Tibial artery (tissue), 4 donors: Measurements from ENCODE around the gene RNU7-1.

Experiments
- DNase-seq, 2 donors: peaks; one replicate each; pipeline ENCODE4 v3.0.0-alpha.2; 2019
- H3K27ac ChIP-seq, 2 donors: fragments of 200-600 bp; sonication (generic) in 1 of 2; 1 replicate in 1 of 2; 2 replicates in 1 of 2; pipeline ENCODE4 v1.5.1; 2018 to 2019; ENCODE audit warnings: mild to moderate bottlenecking in 1 of 2
- H3K27me3 ChIP-seq, 2 donors: fragments of 200-600 bp; sonication (generic) in 1 of 2; one replicate each; pipeline versions ENCODE4 v1.5.1 to v1.6.0; 2016 to 2019
- H3K36me3 ChIP-seq, 3 donors: fragments of 200-600 bp; sonication (generic) in 2 of 3; one replicate each; pipeline ENCODE4 v1.5.1; 2016 to 2019; ENCODE audit warnings: mild to moderate bottlenecking in 2 of 3
- H3K4me1 ChIP-seq, 4 donors: fragments of 200-600 bp; sonication (generic) in 2 of 4; 1 replicate in 3 of 4; 2 replicates in 1 of 4; pipeline ENCODE4 v1.5.1; 2016 to 2019
- H3K4me3 ChIP-seq, 2 donors: fragments of 200-600 bp; sonication (generic) in 1 of 2; 1 replicate in 1 of 2; 2 replicates in 1 of 2; pipeline ENCODE4 v1.5.1; 2018 to 2019; ENCODE audit warnings: mild to moderate bottlenecking in 2 of 2
- H3K9me3 ChIP-seq, 3 donors: fragments of 200-600 bp; sonication (generic) in 1 of 3; one replicate each; pipeline ENCODE4 v1.5.1; 2016 to 2019
- CTCF ChIP-seq, 2 experiments: fragments of 200-600 bp in 1 of 2; fragments of 450-650 bp in 1 of 2; IDR thresholded peaks; one replicate each; pipeline ENCODE4 v1.5.1; 2017 to 2019; ENCODE audit warnings: antibody characterized with exemption in 2 of 2, mild to moderate bottlenecking in 1 of 2, moderate library complexity in 1 of 2
- intact Hi-C: fragments of 100-400 bp; cut with DNase I; formaldehyde crosslinking; loops from one replicate; pipeline ENCODE4 v1.15.0; 2023; ENCODE audit warnings: low total_unique reads

RNU7-1 gene

GRCh38 chr12:6970096-6970527 lies 26.5 kb downstream of the RNU7-1 start:
- no peaks in the 10 kb centered on the region for H3K9me3 ChIP-seq
- intact Hi-C loops = loop anchor here (5.0 kb wide), 1 partner anchor 47 kb away; the partner anchor contains the start of gene LPCAT3
- H3K27ac ChIP-seq = peak overlapping the region; percentile 86 to 95
- no peak for TF ChIP-seq CTCF (IDR thresholded peaks at IDR 0.05)
- peak overlapping the region; percentile 81 to 93 for H3K4me3 ChIP-seq
- H3K36me3 ChIP-seq = peaks cover 45 to 56% (median 54%) of the 10 kb centered on the region in 3 donors
- DNase-seq = peak in 1 of 2 donors; percentile 47
- H3K27me3 ChIP-seq = no peaks in the 10 kb centered on the region
- peaks cover 10 to 30% (median 25%) of the 10 kb centered on the region in 4 donors for H3K4me1 ChIP-seq

GRCh38 chr12:6974180-6974579 lies 30.6 kb downstream of the RNU7-1 start:
- TF ChIP-seq CTCF (IDR thresholded peaks at IDR 0.05) = no peak

GRCh38 chr12:6975297-6976032 lies 31.8 kb downstream of the RNU7-1 start:
- no peaks in the 10 kb centered on the region for H3K27me3 ChIP-seq
- H3K4me1 ChIP-seq = peaks cover 0 to 7% (median 6%) of the 10 kb centered on the region in 4 donors
- H3K27ac ChIP-seq = no peak overlapping the region
- intact Hi-C loops = no loop called here
- DNase-seq = peak in 1 of 2 donors; percentile 33
- no peaks in the 10 kb centered on the region for H3K9me3 ChIP-seq
- TF ChIP-seq CTCF (IDR thresholded peaks at IDR 0.05) = no peak
- peaks cover 47 to 72% (median 66%) of the 10 kb centered on the region in 3 donors for H3K36me3 ChIP-seq
- no peak overlapping the region for H3K4me3 ChIP-seq

More at GRCh38 chr12:6974180-6974579, 30.6 kb downstream of the RNU7-1 start:
- intact Hi-C loops = loop anchor here (5.0 kb wide), 1 partner anchor 43 kb away; the partner anchor contains the start of gene LPCAT3
- Histone ChIP-seq H3K4me1 (peaks cover 4 to 16% (median 14%) of the 10 kb centered on the region in 4 donors), H3K4me3 (no peak overlapping the region), H3K27ac (no peak overlapping the region), H3K27me3 (no peaks in the 10 kb centered on the region), H3K9me3 (no peaks in the 10 kb centered on the region), H3K36me3 (peaks cover 43 to 59% (median 55%) of the 10 kb centered on the region in 3 donors)
- peak in 1 of 2 donors; percentile 17 for DNase-seq

- H3K36me3 ChIP-seq = peaks cover 68 to 94% (median 88%) of the 10 kb centered on the region in 3 donors
- DNase-seq = peak in 1 of 2 donors; percentile 56
- intact Hi-C loops = no loop called here
- H3K27me3 ChIP-seq = no peaks in the 10 kb centered on the region
- no peak for TF ChIP-seq CTCF (IDR thresholded peaks at IDR 0.05)
- no peaks in the 10 kb centered on the region for H3K4me1 ChIP-seq
- H3K9me3 ChIP-seq = no peaks in the 10 kb centered on the region
- H3K4me3 ChIP-seq = no peak overlapping the region
- no peak overlapping the region for H3K27ac ChIP-seq
These were observed 34.0 kb downstream of the RNU7-1 start for GRCh38 chr12:6977653-6978052.

GRCh38 chr12:6978188-6978587 lies 34.6 kb downstream of the RNU7-1 start:
- H3K36me3 ChIP-seq = peaks cover 68 to 99% (median 93%) of the 10 kb centered on the region in 3 donors
- H3K27me3 ChIP-seq = no peaks in the 10 kb centered on the region
- no peak overlapping the region for H3K4me3 ChIP-seq
- no peak for DNase-seq
- no peak for TF ChIP-seq CTCF (IDR thresholded peaks at IDR 0.05)
- intact Hi-C loops = no loop called here
- H3K4me1 ChIP-seq = no peaks in the 10 kb centered on the region
- H3K27ac ChIP-seq = no peak overlapping the region
- no peaks in the 10 kb centered on the region for H3K9me3 ChIP-seq
